ENCODE data around the gene ENO1.
"Not testable (repeated sequence)": the region's sequence is repeated elsewhere in the genome, so short reads cannot be mapped to it uniquely, and the experiment has no call there.

ENO1 gene

GRCh38 chr1:8878448-8878697 is at the start of gene ENO1:
Gene ENO1, minus strand, starts transcription at chr1:8878686. Its CDS starts 3,778 bp downstream, at chr1:8874908.
- no peak for DNase-seq

- DNase-seq = no peak
These were observed 48.5 kb upstream of the ENO1 start for GRCh38 chr1:8926707-8927694.

- DNase-seq = no peak
These were observed 47.5 kb upstream of the ENO1 start for GRCh38 chr1:8925960-8926359.

- no peak for DNase-seq
These were observed 46.9 kb upstream of the ENO1 start for GRCh38 chr1:8925406-8925805.

- DNase-seq = no peak
These were observed 44.5 kb upstream of the ENO1 start for GRCh38 chr1:8922962-8923361.

GRCh38 chr1:8917536-8917935 is 39.0 kb upstream of the ENO1 start:
- not testable (repeated sequence) for DNase-seq

- DNase-seq = no peak
These were observed 37.0 kb upstream of the ENO1 start for GRCh38 chr1:8915446-8915845.

- DNase-seq = no peak
These were observed 36.0 kb upstream of the ENO1 start for GRCh38 chr1:8914466-8914865.

GRCh38 chr1:8913457-8913856 is 35.0 kb upstream of the ENO1 start:
- DNase-seq = no peak

GRCh38 chr1:8911416-8912309 is 33.2 kb upstream of the ENO1 start:
- no peak for DNase-seq

GRCh38 chr1:8910914-8911313 is 32.4 kb upstream of the ENO1 start:
- no peak for DNase-seq

GRCh38 chr1:8910331-8910730 is 31.8 kb upstream of the ENO1 start:
- DNase-seq = no peak

- DNase-seq = no peak
These were observed 30.1 kb upstream of the ENO1 start for GRCh38 chr1:8908388-8909151.

- no peak for DNase-seq
These were observed 27.2 kb upstream of the ENO1 start for GRCh38 chr1:8905582-8906191.

GRCh38 chr1:8903908-8904650 is 25.6 kb upstream of the ENO1 start:
- no peak for DNase-seq

GRCh38 chr1:8903410-8903809 is 24.9 kb upstream of the ENO1 start:
- no peak for DNase-seq

GRCh38 chr1:8902765-8903164 is 24.3 kb upstream of the ENO1 start:
- no peak for DNase-seq

- not testable (repeated sequence) for DNase-seq
These were observed 22.2 kb upstream of the ENO1 start for GRCh38 chr1:8900684-8901083.

GRCh38 chr1:8899046-8899445 is 20.6 kb upstream of the ENO1 start:
- no peak for DNase-seq

GRCh38 chr1:8898418-8898817 is 19.9 kb upstream of the ENO1 start:
- not testable (repeated sequence) for DNase-seq

GRCh38 chr1:8897505-8897904 is 19.0 kb upstream of the ENO1 start:
- DNase-seq = not testable (repeated sequence)

GRCh38 chr1:8896775-8897174 is 18.3 kb upstream of the ENO1 start:
- not testable (repeated sequence) for DNase-seq

Data from activated CD4-positive, alpha-beta T cell treated with anti-CD3 and anti-CD28 coated beads for 1 hour (primary cell).